Skeletal muscle tissue (tissue), 4 donors: ENCODE results near the gene SPINT1. TPM values are rescaled to one million over a fixed set of nuclear protein-coding genes. Genes with fewer than 3 reads are reported as not detected.
"Not testable (repeated sequence)": the region's sequence is repeated elsewhere in the genome, so short reads cannot be mapped to it uniquely, and the experiment has no call there.

Experiments
- H3K27ac ChIP-seq: one replicate; pipeline ENCODE4 v1.7.0; 2013; ENCODE audit warnings: mild to moderate bottlenecking, low read depth, low read length, inconsistent platforms
- H3K27me3 ChIP-seq, 3 donors: one replicate each; pipeline ENCODE4 v1.7.0; 2013; ENCODE audit warnings: low read length in 3 of 3; ENCODE audit not compliant: control insufficient read depth in 3 of 3, insufficient read depth in 3 of 3
- H3K36me3 ChIP-seq, 3 donors: one replicate each; pipeline ENCODE4 v1.7.0; 2013; ENCODE audit warnings: low read length in 3 of 3; ENCODE audit not compliant: control insufficient read depth in 3 of 3, insufficient read depth in 3 of 3
- H3K4me1 ChIP-seq, 3 donors: one replicate each; pipeline ENCODE4 v1.7.0; 2013; ENCODE audit warnings: low read length in 3 of 3, mild to moderate bottlenecking in 3 of 3; ENCODE audit not compliant: control insufficient read depth in 3 of 3, insufficient read depth in 3 of 3
- H3K4me3 ChIP-seq, 3 donors: one replicate each; pipeline ENCODE4 v1.7.0; 2013; ENCODE audit warnings: low read length in 3 of 3
- H3K9ac ChIP-seq, 3 donors: one replicate each; pipeline ENCODE4 v1.7.0; 2013; ENCODE audit warnings: low read length in 3 of 3, mild to moderate bottlenecking in 3 of 3, moderate library complexity in 2 of 3, low read depth in 1 of 3
- H3K9me3 ChIP-seq, 3 donors: one replicate each; pipeline ENCODE4 v1.7.0; 2013; ENCODE audit warnings: low read length in 3 of 3; ENCODE audit not compliant: control insufficient read depth in 3 of 3
- total RNA-seq: library from RNA; depleted of rRNA; stranded (reverse); fragments of >200 nt; gene quantifications from one replicate; pipeline ENCODE4 v1.2.3, GENCODE V29; 2014
- donor health status: Osteomylitis.

Gene SPINT1
- total RNA-seq, 1 donor from 2014 or later = under 0.01 TPM

GRCh38 chr15:40857601-40858341, 13.9 kb downstream of the SPINT1 start:
- no peak overlapping the region for H3K4me3 ChIP-seq

GRCh38 chr15:40858706-40859105, 14.9 kb downstream of the SPINT1 start:
- H3K27ac ChIP-seq = no peak overlapping the region
- H3K27me3 ChIP-seq = peaks cover 14 to 19% (median 16%) of the 10 kb centered on the region in 3 donors
- H3K9me3 ChIP-seq = no peaks in the 10 kb centered on the region
- H3K4me3 ChIP-seq = no peak overlapping the region
- no peak overlapping the region for H3K9ac ChIP-seq
- H3K4me1 ChIP-seq = peaks cover 0 to 7% (median 5%) of the 10 kb centered on the region in 3 donors
- no peaks in the 10 kb centered on the region for H3K36me3 ChIP-seq

More at GRCh38 chr15:40857601-40858341, 13.9 kb downstream of the SPINT1 start:
- Histone ChIP-seq H3K4me1 (peaks cover 0 to 7% (median 5%) of the 10 kb centered on the region in 3 donors), H3K27me3 (peaks cover 11 to 15% (median 14%) of the 10 kb centered on the region in 3 donors), H3K27ac (no peak overlapping the region), H3K36me3 (no peaks in the 10 kb centered on the region), H3K9me3 (no peaks in the 10 kb centered on the region), H3K9ac (peak overlapping the region in 1 of 3 donors; percentile 33)

GRCh38 chr15:40859206-40859851, 15.5 kb downstream of the SPINT1 start:
- Histone ChIP-seq H3K36me3 (no peaks in the 10 kb centered on the region), H3K4me3 (no peak overlapping the region), H3K9ac (no peak overlapping the region), H3K4me1 (peaks cover 0 to 7% (median 5%) of the 10 kb centered on the region in 3 donors), H3K9me3 (no peaks in the 10 kb centered on the region), H3K27ac (no peak overlapping the region), H3K27me3 (peaks cover 19 to 22% (median 22%) of the 10 kb centered on the region in 3 donors)

- H3K36me3 ChIP-seq, H3K9me3 ChIP-seq, H3K4me3 ChIP-seq, H3K9ac ChIP-seq, H3K4me1 ChIP-seq, H3K27ac ChIP-seq: not testable (repeated sequence)
- peaks cover 23 to 30% (median 24%) of the 10 kb centered on the region in 3 donors for H3K27me3 ChIP-seq
These were observed 17.3 kb downstream of the SPINT1 start for GRCh38 chr15:40861147-40861546.

- Histone ChIP-seq H3K9ac (no peak overlapping the region), H3K27ac (no peak overlapping the region), H3K27me3 (peaks cover 18 to 26% (median 20%) of the 10 kb centered on the region in 3 donors), H3K36me3 (no peaks in the 10 kb centered on the region), H3K4me3 (no peak overlapping the region), H3K9me3 (no peaks in the 10 kb centered on the region), H3K4me1 (no peaks in the 10 kb centered on the region)
These were observed 19.9 kb downstream of the SPINT1 start for GRCh38 chr15:40863660-40864270.

- peaks cover 14 to 23% (median 18%) of the 10 kb centered on the region in 3 donors for H3K27me3 ChIP-seq
- no peaks in the 10 kb centered on the region for H3K9me3 ChIP-seq
- H3K9ac ChIP-seq = no peak overlapping the region
- H3K36me3 ChIP-seq = no peaks in the 10 kb centered on the region
- no peak overlapping the region for H3K4me3 ChIP-seq
- H3K27ac ChIP-seq = no peak overlapping the region
- no peaks in the 10 kb centered on the region for H3K4me1 ChIP-seq
These were observed 23.4 kb downstream of the SPINT1 start for GRCh38 chr15:40867199-40867598.

GRCh38 chr15:40869686-40870085, 25.8 kb downstream of the SPINT1 start:
- no peak overlapping the region for H3K9ac ChIP-seq
- no peaks in the 10 kb centered on the region for H3K36me3 ChIP-seq
- H3K9me3 ChIP-seq = no peaks in the 10 kb centered on the region
- H3K27me3 ChIP-seq = peaks cover 13 to 24% (median 23%) of the 10 kb centered on the region in 3 donors
- no peak overlapping the region for H3K4me3 ChIP-seq
- peaks cover 6 to 8% (median 7%) of the 10 kb centered on the region in 3 donors for H3K4me1 ChIP-seq
- no peak overlapping the region for H3K27ac ChIP-seq

- Histone ChIP-seq H3K9me3 (no peaks in the 10 kb centered on the region), H3K4me3 (no peak overlapping the region), H3K4me1 (peaks cover 6 to 8% (median 7%) of the 10 kb centered on the region in 3 donors), H3K36me3 (no peaks in the 10 kb centered on the region), H3K27me3 (peaks cover 13 to 24% (median 21%) of the 10 kb centered on the region in 3 donors), H3K9ac (no peak overlapping the region), H3K27ac (no peak overlapping the region)
These were observed 26.9 kb downstream of the SPINT1 start for GRCh38 chr15:40870716-40871115.

GRCh38 chr15:40871749-40872617, 28.1 kb downstream of the SPINT1 start:
- H3K36me3 ChIP-seq = no peaks in the 10 kb centered on the region
- H3K9me3 ChIP-seq = no peaks in the 10 kb centered on the region
- no peak overlapping the region for H3K4me3 ChIP-seq
- H3K27ac ChIP-seq = no peak overlapping the region
- peaks cover 13 to 24% (median 16%) of the 10 kb centered on the region in 3 donors for H3K27me3 ChIP-seq
- peaks cover 6 to 8% (median 7%) of the 10 kb centered on the region in 3 donors for H3K4me1 ChIP-seq
- H3K9ac ChIP-seq = no peak overlapping the region
